ENCODE results near the gene ZDHHC24.

- no peak for TF ChIP-seq CTCF (IDR thresholded peaks at IDR 0.05)
- TF ChIP-seq POLR2A (IDR thresholded peaks at IDR 0.05): no peak
- TF ChIP-seq EP300 (IDR thresholded peaks at IDR 0.05): no peak
Measured at GRCh38 chr11:66566221-66566620, 20.4 kb upstream of the ZDHHC24 start.
